Stimulated activated CD8-positive, alpha-beta memory T cell treated with anti-CD3 and anti-CD28 coated beads, Interleukin-4, amount 100 ng/mL, for 48 hours (primary cell): ENCODE measurements around the gene CDH3.

Experiments used
- DNase-seq: peaks from one replicate; pipeline ENCODE4 v3.0.0-alpha.2; 2020

Gene CDH3

GRCh38 chr16:68644715-68645493 lies at the start of gene CDH3:
Gene CDH3, plus strand, starts transcription at chr16:68645310. Its CDS starts 70 bp downstream, at chr16:68645380.
- peak; percentile 40 for DNase-seq

GRCh38 chr16:68596266-68596665 lies 48.8 kb upstream of the CDH3 start:
- no peak for DNase-seq

GRCh38 chr16:68599586-68599985 lies 45.5 kb upstream of the CDH3 start:
- DNase-seq = no peak

GRCh38 chr16:68605746-68606145 lies 39.4 kb upstream of the CDH3 start:
- DNase-seq = no peak

GRCh38 chr16:68607443-68607842 lies 37.7 kb upstream of the CDH3 start:
- DNase-seq = no peak

GRCh38 chr16:68608330-68608729 lies 36.8 kb upstream of the CDH3 start:
- DNase-seq = no peak

DNA sequence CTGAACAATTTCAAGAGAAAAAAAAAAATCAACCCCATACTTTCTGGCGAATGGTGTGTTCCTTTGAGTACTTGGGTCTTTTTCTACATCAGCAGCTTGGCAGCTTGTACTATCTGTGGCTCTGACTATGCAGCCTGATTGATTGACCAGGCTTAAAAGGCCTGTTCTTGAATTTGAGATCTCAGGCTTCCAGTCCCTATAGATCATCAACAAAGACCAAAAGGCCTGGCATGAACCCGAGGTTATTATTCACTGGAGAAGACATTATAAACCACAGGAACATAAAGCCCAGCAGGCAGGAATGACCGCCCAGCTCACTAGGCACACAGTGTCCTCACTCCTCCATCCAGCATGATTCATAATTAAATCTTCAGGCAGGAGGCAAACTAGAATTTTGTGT lies 32.1 kb upstream of the CDH3 start:
- DNase-seq = no peak

GRCh38 chr16:68617734-68618133 lies 27.4 kb upstream of the CDH3 start:
- no peak for DNase-seq

GRCh38 chr16:68626557-68626956 lies 18.6 kb upstream of the CDH3 start:
- DNase-seq = no peak

DNA sequence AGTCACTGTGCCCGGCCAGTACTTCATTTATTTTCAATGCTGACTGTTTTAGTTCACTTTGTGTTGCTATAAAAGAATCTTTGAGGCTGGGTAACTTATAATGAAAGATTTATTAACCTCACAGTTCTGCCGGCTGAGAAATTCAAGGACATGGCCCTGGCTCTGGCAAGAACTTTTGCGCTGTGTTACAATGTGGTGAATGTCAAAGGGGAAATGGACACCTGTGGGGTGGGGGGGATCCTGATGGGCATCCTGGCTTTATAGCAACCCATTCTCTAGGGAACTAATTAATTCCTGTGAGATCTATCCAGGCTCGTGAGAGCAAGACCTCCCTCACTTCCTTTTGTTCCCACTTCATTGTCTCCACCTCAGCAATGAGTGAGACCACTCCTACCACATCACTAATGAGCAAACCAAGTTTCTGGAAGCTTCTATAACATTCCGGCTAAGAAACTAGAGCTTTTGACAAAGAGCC lies 17.1 kb upstream of the CDH3 start:
- DNase-seq = no peak

GRCh38 chr16:68629351-68629910 lies 15.7 kb upstream of the CDH3 start:
- DNase-seq = no peak

DNA sequence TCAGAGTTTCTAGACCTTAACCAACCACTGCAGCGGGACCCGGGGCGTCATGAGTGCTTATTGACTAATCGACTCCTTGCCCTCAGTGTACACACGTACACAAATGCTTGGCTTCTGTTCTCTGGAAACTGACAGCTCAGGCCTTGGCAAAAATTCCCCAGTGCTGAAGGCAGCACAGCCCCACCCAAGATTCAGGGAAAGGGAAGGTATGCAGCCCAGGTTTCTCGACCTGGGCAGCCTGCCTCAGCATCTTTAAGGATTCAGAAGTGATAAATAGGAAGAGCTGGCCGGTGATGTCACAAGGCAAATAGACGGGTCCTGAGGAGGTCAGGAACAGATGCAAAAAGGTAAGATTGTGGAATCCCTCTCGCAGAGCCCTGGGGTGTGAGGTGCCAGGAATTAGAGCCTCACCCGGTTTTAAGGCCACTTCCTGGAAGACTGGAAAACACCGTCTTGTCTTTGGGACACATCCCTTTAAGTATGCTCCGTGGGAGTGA lies 9.0 kb upstream of the CDH3 start:
- DNase-seq = no peak

GRCh38 chr16:68636818-68637217 lies 8.3 kb upstream of the CDH3 start:
- no peak for DNase-seq

DNA sequence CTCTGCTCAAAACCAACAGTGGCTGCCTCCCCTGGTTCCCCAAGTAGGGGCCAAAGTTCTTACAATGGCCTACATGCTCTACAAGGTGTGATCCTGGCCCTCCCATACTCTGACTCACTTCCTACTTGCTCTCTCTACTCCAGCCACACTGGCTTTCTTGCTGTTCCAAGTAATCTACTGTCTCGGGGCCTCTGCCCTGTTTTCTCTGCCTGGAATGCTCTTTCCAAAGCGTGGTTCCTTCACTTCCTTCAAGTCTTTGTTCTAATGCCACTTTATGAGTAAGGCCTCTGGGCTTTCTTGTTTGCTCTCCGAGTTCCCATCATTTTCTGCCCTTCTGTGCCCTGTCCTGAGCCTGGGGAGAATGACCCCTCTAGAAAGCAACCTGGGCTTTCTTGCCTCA lies 4.1 kb upstream of the CDH3 start:
- DNase-seq = no peak

- DNase-seq = no peak
Measured at GRCh38 chr16:68642047-68642435, 3.1 kb upstream of the CDH3 start.

DNA sequence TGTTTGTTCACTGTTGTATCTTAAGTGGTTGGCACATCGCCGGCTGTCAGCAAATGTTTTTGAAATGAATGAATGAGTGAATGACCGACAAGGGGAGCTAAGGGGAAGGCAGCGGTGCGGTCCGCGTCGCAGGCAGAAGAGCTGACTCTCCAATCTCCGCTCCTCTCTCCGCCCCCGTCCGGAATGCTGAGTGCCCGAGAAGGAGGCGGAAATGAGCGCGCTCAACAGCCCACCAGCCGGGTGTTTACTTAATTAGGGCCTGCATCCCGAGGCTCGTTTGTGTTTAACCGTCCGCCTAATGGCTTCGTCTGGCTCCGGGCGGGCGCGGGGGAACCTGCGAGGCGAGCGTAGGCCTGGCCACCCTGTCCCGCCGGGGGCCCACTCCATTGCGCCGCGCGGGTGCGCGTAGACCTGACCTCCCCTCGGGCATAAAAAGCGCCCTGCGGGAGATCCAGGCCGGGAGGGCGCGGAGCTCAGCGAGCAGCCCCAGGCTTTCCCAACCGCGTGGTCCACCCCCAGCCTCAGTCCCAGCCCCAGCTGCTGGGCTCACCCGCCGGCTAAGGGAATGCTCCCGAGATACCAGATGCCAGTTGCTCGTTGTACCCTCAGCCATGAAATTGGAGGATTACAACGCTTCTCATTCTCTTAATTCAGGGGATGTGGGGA lies 2.5 kb upstream of the CDH3 start:
- no peak for DNase-seq

- DNase-seq = no peak
Measured at GRCh38 chr16:68643227-68643626, 1.9 kb upstream of the CDH3 start.

GRCh38 chr16:68643847-68644246 lies 1.3 kb upstream of the CDH3 start:
- DNase-seq = no peak

- DNase-seq = no peak
Measured at GRCh38 chr16:68644296-68644695, 814 bp upstream of the CDH3 start.

- no peak for DNase-seq
Measured at GRCh38 chr16:68645494-68646388, 631 bp downstream of the CDH3 start.

- no peak for DNase-seq
Measured at GRCh38 chr16:68646953-68647659, 2.0 kb downstream of the CDH3 start.

- no peak for DNase-seq
Measured at GRCh38 chr16:68651136-68651535, 6.0 kb downstream of the CDH3 start.
